D721Med (cell line): ENCODE results near the gene TSSK2.

Experiments used
- DNase-seq: peaks from one replicate; pipeline ENCODE4 v3.0.0; 2011; ENCODE audit warnings: low spot score; ENCODE audit not compliant: insufficient read length
- FAIRE-seq: peaks from 2 replicates; lab custom pipeline; 2011; peaks lifted over from hg19 to GRCh38; lab: Jason Lieb, UNC
- TF ChIP-seq, protein P1 (sequence below): IDR thresholded peaks from 2 replicates; pipeline ENCODE4 v1.5.1; 2012; ENCODE audit warnings: mild to moderate bottlenecking, control low read depth; ENCODE audit not compliant: insufficient read depth; ENCODE audit errors: missing control alignments

The TSSK2 gene

DNA sequence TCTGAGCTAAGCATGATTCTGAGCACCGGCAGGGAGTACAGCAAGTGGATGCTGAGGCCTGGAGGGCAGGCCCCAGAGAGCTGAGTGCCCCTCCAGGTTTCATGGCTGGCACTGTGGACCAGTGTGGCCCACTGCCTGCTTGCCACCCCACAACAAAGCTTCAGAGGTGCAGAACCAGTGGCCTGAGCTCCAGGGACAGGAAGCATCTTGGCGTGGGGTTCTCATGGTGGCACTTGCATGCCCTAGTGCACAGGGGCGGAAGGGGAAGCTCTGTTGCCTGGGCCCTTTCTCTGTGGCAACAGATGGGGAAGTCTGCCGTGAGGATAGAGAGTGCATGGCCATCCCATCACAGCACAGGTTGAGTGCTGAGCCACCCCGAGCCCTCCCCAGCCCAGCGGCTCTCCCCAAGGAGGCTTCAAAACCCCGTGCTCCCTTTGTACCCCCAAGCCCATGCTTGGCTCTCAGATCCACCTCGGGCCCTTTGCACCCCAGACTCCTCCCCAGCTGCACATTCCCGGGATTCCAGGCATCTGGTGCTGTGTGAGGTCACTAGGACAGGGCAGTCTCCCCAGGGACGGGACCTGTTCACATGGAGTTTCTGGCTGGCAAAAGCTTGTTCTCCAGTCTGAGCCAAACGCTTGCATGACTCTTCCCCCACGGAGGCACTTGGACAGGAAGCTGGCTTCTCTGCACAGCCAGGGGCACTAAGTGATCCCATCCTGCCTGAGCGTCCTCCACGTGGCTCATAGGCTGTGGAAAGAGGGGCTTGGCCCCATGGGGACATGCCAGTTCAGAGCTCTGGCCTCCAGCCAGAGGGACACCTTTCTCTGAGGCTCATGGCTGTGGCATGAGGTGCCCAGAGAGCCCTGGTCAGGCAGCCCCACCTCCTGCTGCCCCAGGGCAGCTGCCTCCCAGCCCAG is 43.3 kb downstream of the TSSK2 start:
- TF ChIP-seq, protein P1, sequence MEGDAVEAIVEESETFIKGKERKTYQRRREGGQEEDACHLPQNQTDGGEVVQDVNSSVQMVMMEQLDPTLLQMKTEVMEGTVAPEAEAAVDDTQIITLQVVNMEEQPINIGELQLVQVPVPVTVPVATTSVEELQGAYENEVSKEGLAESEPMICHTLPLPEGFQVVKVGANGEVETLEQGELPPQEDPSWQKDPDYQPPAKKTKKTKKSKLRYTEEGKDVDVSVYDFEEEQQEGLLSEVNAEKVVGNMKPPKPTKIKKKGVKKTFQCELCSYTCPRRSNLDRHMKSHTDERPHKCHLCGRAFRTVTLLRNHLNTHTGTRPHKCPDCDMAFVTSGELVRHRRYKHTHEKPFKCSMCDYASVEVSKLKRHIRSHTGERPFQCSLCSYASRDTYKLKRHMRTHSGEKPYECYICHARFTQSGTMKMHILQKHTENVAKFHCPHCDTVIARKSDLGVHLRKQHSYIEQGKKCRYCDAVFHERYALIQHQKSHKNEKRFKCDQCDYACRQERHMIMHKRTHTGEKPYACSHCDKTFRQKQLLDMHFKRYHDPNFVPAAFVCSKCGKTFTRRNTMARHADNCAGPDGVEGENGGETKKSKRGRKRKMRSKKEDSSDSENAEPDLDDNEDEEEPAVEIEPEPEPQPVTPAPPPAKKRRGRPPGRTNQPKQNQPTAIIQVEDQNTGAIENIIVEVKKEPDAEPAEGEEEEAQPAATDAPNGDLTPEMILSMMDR, result no peak
- DNase-seq (no peak), FAIRE-seq (no peak)

DNA sequence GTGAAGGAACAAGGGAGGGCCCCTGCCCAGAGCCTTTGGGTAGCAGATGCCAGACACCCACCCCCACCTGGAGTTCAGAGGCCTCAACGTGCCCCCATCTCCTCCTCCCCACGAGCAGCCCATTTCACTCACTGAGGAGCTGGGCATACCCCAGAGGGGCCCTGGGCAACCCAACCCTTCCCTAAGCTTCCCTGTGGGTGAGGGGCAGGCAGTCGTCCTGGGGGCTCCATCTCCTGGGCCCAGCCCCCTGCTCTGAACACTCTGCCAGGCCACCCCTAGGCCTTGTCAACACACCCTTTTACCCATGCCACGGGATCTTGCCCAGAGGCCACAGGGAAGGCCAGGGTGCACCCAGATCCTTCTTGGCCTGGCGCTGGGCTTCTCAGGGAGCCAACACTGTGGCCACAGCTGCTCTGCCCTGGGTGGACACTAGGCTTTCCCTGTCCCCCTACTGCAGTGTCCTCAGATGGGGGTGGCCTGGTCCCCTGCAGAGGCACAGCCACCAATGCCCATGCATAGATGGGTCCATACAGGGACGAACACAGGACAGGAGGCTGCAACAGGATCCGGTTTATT is 44.0 kb downstream of the TSSK2 start:
- TF ChIP-seq, protein P1, result no peak
- FAIRE-seq (no peak), DNase-seq (no peak)

DNA sequence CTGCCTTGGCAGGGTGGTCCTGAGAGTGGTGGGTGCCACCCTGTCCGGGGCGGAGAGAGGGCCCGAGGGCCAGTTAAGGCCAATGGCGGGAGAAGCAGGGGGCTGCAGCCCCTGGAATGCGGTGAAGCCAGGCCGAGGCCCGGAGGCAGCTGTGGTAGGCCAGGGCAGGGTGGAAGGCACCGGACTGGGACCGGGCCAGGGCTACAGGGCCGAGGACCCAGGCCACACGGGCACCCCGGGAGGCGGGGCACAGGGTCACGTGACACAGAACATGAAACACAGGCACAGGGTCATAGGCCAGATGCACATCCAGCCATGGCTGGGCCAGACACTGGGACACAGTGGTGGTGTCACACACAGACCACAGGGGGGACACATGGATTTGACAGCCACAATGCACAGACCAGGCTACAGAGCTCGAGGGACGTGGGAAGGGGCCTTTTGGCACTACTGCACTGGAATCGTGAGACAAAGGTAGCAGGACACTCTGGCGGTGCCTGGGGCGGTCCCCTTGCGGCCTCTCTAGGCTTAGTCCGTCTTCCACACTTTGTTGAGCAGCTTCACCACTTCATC is 44.6 kb downstream of the TSSK2 start:
- FAIRE-seq (no peak), DNase-seq (no peak)
- TF ChIP-seq, protein P1, result no peak

- TF ChIP-seq, protein P1, result no peak
- no peak for FAIRE-seq
- no peak for DNase-seq
Observed at GRCh38 chr22:19176175-19176643, 45.1 kb downstream of the TSSK2 start.

- no peak for FAIRE-seq
- TF ChIP-seq, protein P1, result no peak
- DNase-seq, result no peak
Observed at GRCh38 chr22:19176732-19177131, 45.6 kb downstream of the TSSK2 start.

DNA sequence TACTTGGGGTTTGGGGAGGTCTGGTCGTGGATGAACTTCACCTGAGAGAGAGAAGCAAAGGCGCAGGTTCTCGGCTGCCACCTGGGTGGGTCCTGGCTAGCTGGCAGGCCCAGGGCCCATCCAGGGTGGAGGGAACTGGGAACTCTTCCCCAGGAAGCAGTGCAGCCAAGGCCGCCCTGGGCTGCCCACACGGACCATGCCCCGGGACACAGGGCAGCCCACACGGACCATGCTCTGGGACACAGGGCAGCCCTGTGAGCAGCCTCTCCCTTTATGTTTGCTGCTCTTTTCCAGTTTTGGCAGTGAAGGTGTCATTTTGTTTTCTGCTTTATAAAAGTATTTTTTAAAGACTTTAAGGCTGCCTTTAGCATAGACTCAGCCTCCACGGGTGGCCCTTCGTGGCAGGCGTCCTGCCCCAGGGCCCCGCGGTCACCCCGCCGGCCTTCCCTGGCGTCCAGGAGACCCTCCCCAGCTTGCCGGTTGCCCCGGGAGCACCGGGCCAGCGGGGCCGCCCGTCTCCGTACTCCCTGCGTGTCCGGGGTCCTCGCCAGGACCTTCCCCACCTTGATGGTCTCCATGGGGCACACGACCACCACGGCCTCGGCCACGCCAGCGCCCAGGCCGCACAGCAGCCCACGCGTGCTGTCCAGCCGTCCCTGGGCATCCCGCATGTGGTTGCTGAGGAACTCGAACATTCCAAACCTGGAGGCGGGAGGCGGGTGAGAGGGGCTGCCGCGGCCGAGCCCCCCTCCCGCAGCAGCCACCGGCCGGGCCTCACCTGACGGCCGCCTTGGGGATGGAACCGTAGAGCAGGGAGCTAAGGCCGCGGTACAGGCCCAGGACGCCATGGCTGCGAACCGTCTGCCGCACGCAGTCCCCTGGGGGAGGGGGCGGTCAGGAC is 46.3 kb downstream of the TSSK2 start:
- FAIRE-seq (no peak), DNase-seq (no peak)
- TF ChIP-seq, protein P1, result no peak
